Measurements from ENCODE around the gene NLRC5. TPM values are rescaled to one million over a fixed set of nuclear protein-coding genes. Genes with fewer than 3 reads are reported as not detected.

Gene NLRC5
- total and polyA plus RNA-seq, 9 of the 15 experiments (the other 6 are each of a cell fraction or from before 2014, with no cell fraction given), result 0.59 to 0.71 TPM; not detected in 7

- TF ChIP-seq FOSL1 (tag; conservative IDR thresholded peaks at IDR 0.05) (no peak), MED1 (CRISPR knock-in tag; IDR thresholded peaks at IDR 0.05; ENCODE audit: borderline replicate concordance) (no peak)
These were observed 124.3 kb downstream of the NLRC5 start (continued) for GRCh38 chr16:57113664-57114063.

GRCh38 chr16:57115168-57115513 is 125.8 kb downstream of the NLRC5 start:
- CTCF ChIA-PET (ENCODE audit: low intra/inter-chr PET ratio), result interaction anchor here (0.6 kb wide), 1 partner anchor 53 kb away, joined by 3 read pairs; no protein-coding TSS in a partner anchor
- Histone ChIP-seq H2AFZ (ENCODE audit: low read depth, low read length) (no peak overlapping the region), H3K79me2 (ENCODE audit: control insufficient read depth, insufficient read depth, low read length) (no peaks in the 10 kb centered on the region), H3K36me3 (ENCODE audit: control insufficient read depth, insufficient read depth, low read length) (no peaks in the 10 kb centered on the region), H3K9ac (ENCODE audit: insufficient read depth in 1 of 2, low read depth in 2 of 2, low read length in 2 of 2) (peak overlapping the region in 1 of 2 experiments; percentile 26; a peak in 1 of 4 replicates), H3K4me1 (replicated peaks in 1 of 2; ENCODE audit: control insufficient read depth in 2 of 2, insufficient read depth in 2 of 2, low read length in 2 of 2) (peaks cover 12 to 27% of the 10 kb centered on the region in 2 experiments), H3K9me1 (ENCODE audit: control insufficient read depth, insufficient read depth, low read length) (no peaks in the 10 kb centered on the region), H3K4me3 (no peak overlapping the region), H3K27ac (ENCODE audit: extremely low read depth, low read depth, low read length) (no peak overlapping the region), H4K20me1 (replicated peaks; ENCODE audit: control insufficient read depth, insufficient read depth, low read length) (0 out of 2 replicates have a peak, but pooled peaks cover 3% of the 10 kb centered on the region), H3K4me2 (ENCODE audit: insufficient read depth, low read length) (no peak overlapping the region), H3K9me3 (replicated peaks; ENCODE audit: control insufficient read depth, insufficient read depth, low read depth, low read length) (no peaks in the 10 kb centered on the region), H3K27me3 (ENCODE audit: control insufficient read depth in 2 of 2, insufficient read depth in 2 of 2, low read length in 2 of 2) (no peaks in the 10 kb centered on the region; a peak in 1 of 5 replicates)
- no peak for FAIRE-seq
- BruUV-seq (replicated peaks), result no TSS peak
- ATAC-seq, result no peak
- intact Hi-C loops (cut with micrococcal nuclease) (no loop called here), in situ Hi-C loops (cut with MboI) (no loop called here)
- DNase-seq (ENCODE audit: extremely low read depth in 1 of 4, low spot score in 3 of 4), result no peak
- WGBS (ENCODE audit: insufficient coverage, low coverage, missing lambda C conversion rate), result 41% methylated on average over 7 of the region's 10 CpGs
- POLR2A ChIA-PET, result interaction anchor here (1.0 kb wide), 1 partner anchor 41 kb away, joined by 3 read pairs; no protein-coding TSS in a partner anchor
- TF ChIP-seq TBL1XR1 (IDR thresholded peaks at IDR 0.05; ENCODE audit: low read length in 2 of 2) (no peak), ZNF57 (CRISPR knock-in tag; IDR thresholded peaks at IDR 0.05) (no peak), POLR3A (IDR thresholded peaks at IDR 0.05; ENCODE audit: borderline replicate concordance, extremely low read depth, insufficient read depth, insufficient read length) (no peak), MEIS2 (IDR thresholded peaks at IDR 0.05; ENCODE audit: partially characterized antibody) (no peak), CTCF (IDR thresholded peaks at IDR 0.05 in 2 of 3, conservative IDR thresholded peaks at IDR 0.05 in 1 of 3; ENCODE audit: insufficient read depth in 2 of 3, low read depth in 1 of 3, low read length in 3 of 3) (no peak), ZKSCAN1 (IDR thresholded peaks at IDR 0.05; ENCODE audit: low read depth, low read length) (no peak), NFYB (IDR thresholded peaks at IDR 0.05; ENCODE audit: extremely low read depth, insufficient read length) (no peak)
- TF ChIP-seq, protein P1, sequence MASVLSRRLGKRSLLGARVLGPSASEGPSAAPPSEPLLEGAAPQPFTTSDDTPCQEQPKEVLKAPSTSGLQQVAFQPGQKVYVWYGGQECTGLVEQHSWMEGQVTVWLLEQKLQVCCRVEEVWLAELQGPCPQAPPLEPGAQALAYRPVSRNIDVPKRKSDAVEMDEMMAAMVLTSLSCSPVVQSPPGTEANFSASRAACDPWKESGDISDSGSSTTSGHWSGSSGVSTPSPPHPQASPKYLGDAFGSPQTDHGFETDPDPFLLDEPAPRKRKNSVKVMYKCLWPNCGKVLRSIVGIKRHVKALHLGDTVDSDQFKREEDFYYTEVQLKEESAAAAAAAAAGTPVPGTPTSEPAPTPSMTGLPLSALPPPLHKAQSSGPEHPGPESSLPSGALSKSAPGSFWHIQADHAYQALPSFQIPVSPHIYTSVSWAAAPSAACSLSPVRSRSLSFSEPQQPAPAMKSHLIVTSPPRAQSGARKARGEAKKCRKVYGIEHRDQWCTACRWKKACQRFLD (CRISPR knock-in tag; IDR thresholded peaks at IDR 0.05), result no peak
- TF ChIP-seq, protein P2, sequence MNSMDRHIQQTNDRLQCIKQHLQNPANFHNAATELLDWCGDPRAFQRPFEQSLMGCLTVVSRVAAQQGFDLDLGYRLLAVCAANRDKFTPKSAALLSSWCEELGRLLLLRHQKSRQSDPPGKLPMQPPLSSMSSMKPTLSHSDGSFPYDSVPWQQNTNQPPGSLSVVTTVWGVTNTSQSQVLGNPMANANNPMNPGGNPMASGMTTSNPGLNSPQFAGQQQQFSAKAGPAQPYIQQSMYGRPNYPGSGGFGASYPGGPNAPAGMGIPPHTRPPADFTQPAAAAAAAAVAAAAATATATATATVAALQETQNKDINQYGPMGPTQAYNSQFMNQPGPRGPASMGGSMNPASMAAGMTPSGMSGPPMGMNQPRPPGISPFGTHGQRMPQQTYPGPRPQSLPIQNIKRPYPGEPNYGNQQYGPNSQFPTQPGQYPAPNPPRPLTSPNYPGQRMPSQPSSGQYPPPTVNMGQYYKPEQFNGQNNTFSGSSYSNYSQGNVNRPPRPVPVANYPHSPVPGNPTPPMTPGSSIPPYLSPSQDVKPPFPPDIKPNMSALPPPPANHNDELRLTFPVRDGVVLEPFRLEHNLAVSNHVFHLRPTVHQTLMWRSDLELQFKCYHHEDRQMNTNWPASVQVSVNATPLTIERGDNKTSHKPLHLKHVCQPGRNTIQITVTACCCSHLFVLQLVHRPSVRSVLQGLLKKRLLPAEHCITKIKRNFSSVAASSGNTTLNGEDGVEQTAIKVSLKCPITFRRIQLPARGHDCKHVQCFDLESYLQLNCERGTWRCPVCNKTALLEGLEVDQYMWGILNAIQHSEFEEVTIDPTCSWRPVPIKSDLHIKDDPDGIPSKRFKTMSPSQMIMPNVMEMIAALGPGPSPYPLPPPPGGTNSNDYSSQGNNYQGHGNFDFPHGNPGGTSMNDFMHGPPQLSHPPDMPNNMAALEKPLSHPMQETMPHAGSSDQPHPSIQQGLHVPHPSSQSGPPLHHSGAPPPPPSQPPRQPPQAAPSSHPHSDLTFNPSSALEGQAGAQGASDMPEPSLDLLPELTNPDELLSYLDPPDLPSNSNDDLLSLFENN (IDR thresholded peaks at IDR 0.05; ENCODE audit: low read depth in 2 of 2, low read length in 2 of 2), result no peak
